Fibroblast of lung (primary cell): ENCODE results near the gene CCDC74A. TPM values are rescaled to one million over a fixed set of nuclear protein-coding genes. Genes with fewer than 3 reads are reported as not detected.
"Not testable (repeated sequence)": the region's sequence is repeated elsewhere in the genome, so short reads cannot be mapped to it uniquely, and the experiment has no call there.

Source experiments
- DNase-seq, 2 donors: peaks; one replicate each; pipeline versions ENCODE4 v3.0.0 to v3.0.0-alpha.2; 2010; ENCODE audit warnings: low read depth in 2 of 2
- H2AFZ ChIP-seq: 2 replicates; pipeline ENCODE4 v1.5.1; 2012; ENCODE audit warnings: low read length, control low read depth, inconsistent platforms
- H3K27ac ChIP-seq: 2 replicates; pipeline ENCODE4 v1.5.1; 2011; ENCODE audit warnings: low read length, control low read depth; ENCODE audit not compliant: insufficient read depth
- H3K27me3 ChIP-seq: 2 replicates; pipeline ENCODE4 v1.5.1; 2011; ENCODE audit warnings: mild to moderate bottlenecking, low read length; ENCODE audit not compliant: control insufficient read depth, insufficient read depth
- H3K36me3 ChIP-seq: 2 replicates; pipeline ENCODE4 v1.5.1; 2011; ENCODE audit warnings: low read length; ENCODE audit not compliant: control insufficient read depth, insufficient read depth
- H3K4me1 ChIP-seq: 2 replicates; pipeline ENCODE4 v1.5.1; 2011; ENCODE audit warnings: low read length; ENCODE audit not compliant: control insufficient read depth, insufficient read depth; ENCODE audit errors: extremely low read depth
- H3K4me2 ChIP-seq: 2 replicates; pipeline ENCODE4 v1.5.1; 2011; ENCODE audit warnings: low read length, control low read depth; ENCODE audit not compliant: insufficient read depth; ENCODE audit errors: extremely low read depth
- H3K4me3 ChIP-seq, 4 experiments: fragments of 200-600 bp in 1 of 4; sonication (generic) in 1 of 4; replicated peaks in 1 of 4; 2 replicates each; pipeline ENCODE4 v1.5.1; 2011 to 2016; ENCODE audit warnings: low read length in 4 of 4, low read depth in 3 of 4, mild to moderate bottlenecking in 3 of 4, control low read depth in 2 of 4, inconsistent platforms in 1 of 4, mixed read lengths in 1 of 4; ENCODE audit not compliant: insufficient read depth in 1 of 4; ENCODE audit errors: control extremely low read depth in 1 of 4
- H3K79me2 ChIP-seq: 2 replicates; pipeline ENCODE4 v1.5.1; 2012; ENCODE audit warnings: mild to moderate bottlenecking, low read length, inconsistent platforms; ENCODE audit not compliant: control insufficient read depth, insufficient read depth
- H3K9ac ChIP-seq: 2 replicates; pipeline ENCODE4 v1.5.1; 2011; ENCODE audit warnings: mild to moderate bottlenecking, low read length, control low read depth; ENCODE audit not compliant: insufficient read depth
- H3K9me3 ChIP-seq: 2 replicates; pipeline ENCODE4 v1.5.1; 2012; ENCODE audit warnings: low read depth, low read length; ENCODE audit not compliant: control insufficient read depth, insufficient read depth
- H4K20me1 ChIP-seq: 2 replicates; pipeline ENCODE4 v1.5.1; 2011; ENCODE audit warnings: low read length; ENCODE audit not compliant: control insufficient read depth, insufficient read depth; ENCODE audit errors: extremely low read depth
- EZH2 ChIP-seq: IDR thresholded peaks from 2 replicates; pipeline ENCODE4 v1.5.1; 2012; ENCODE audit warnings: low read length, control low read depth, mild to moderate bottlenecking; ENCODE audit errors: missing control alignments
- polyA plus RNA-seq, 2 donors: library from polyadenylated mRNA; depleted of rRNA in 1 of 2; stranded (reverse) in 1 of 2; unstranded in 1 of 2; fragments of >200 nt; gene quantifications; 2 replicates each; pipeline ENCODE4 v1.2.1, GENCODE V29; 2011 to 2012; ENCODE audit warnings: missing spikeins in 1 of 2
- total RNA-seq: library from RNA; depleted of rRNA; stranded (reverse); fragments of >200 nt; gene quantifications from 2 replicates; pipeline ENCODE4 v1.2.1, GENCODE V29; 2014
- TF ChIP-seq, protein P1 (sequence below), 2 donors: IDR thresholded peaks in 1 of 2; conservative IDR thresholded peaks in 1 of 2; 1 replicate in 1 of 2; 2 replicates in 1 of 2; pipeline ENCODE4 v1.5.1; 2011 to 2012; ENCODE audit warnings: low read length in 2 of 2, control low read depth in 1 of 2, inconsistent platforms in 1 of 2, low read depth in 1 of 2, mild to moderate bottlenecking in 1 of 2

Gene CCDC74A
- total and polyA plus RNA-seq, 2 donors (not counting 1 experiment from before 2014, with no cell fraction given) = 5.9 to 6.5 TPM

DNA sequence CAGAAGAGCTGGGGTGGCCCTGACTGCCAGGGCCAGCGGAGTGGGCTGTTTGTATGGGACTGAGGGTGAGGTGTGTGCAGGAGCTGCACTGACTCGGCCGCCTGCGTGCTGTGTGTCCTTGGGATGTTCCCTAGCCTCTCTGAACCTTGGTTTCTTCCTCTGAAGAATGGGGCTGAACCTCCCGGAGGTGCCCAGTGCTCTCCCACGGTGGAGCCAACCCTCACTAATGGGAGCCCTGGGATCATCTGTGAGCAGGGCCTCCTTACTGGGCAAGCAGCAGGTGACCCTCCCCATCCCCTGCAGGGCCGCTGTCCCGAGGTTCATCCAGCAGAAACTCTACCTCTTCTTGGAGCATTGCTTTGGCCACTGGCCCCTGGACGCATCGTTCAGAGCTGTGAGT is 11.7 kb upstream of the CCDC74A start:
- Histone ChIP-seq H3K4me2 (no peak overlapping the region), H3K36me3 (peaks cover 6% of the 10 kb centered on the region), H2AFZ (no peak overlapping the region), H3K4me1 (no peaks in the 10 kb centered on the region), H4K20me1 (no peaks in the 10 kb centered on the region), H3K9me3 (no peaks in the 10 kb centered on the region), H3K27me3 (no peaks in the 10 kb centered on the region), H3K79me2 (no peaks in the 10 kb centered on the region), H3K27ac (no peak overlapping the region), H3K9ac (no peak overlapping the region), H3K4me3 (no peak overlapping the region)
- TF ChIP-seq EZH2 = no peak
- TF ChIP-seq, protein P1, sequence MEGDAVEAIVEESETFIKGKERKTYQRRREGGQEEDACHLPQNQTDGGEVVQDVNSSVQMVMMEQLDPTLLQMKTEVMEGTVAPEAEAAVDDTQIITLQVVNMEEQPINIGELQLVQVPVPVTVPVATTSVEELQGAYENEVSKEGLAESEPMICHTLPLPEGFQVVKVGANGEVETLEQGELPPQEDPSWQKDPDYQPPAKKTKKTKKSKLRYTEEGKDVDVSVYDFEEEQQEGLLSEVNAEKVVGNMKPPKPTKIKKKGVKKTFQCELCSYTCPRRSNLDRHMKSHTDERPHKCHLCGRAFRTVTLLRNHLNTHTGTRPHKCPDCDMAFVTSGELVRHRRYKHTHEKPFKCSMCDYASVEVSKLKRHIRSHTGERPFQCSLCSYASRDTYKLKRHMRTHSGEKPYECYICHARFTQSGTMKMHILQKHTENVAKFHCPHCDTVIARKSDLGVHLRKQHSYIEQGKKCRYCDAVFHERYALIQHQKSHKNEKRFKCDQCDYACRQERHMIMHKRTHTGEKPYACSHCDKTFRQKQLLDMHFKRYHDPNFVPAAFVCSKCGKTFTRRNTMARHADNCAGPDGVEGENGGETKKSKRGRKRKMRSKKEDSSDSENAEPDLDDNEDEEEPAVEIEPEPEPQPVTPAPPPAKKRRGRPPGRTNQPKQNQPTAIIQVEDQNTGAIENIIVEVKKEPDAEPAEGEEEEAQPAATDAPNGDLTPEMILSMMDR (conservative IDR thresholded peaks at IDR 0.05 in 1 of 2, IDR thresholded peaks at IDR 0.05 in 1 of 2; ENCODE audit: low read depth in 1 of 2, low read length in 2 of 2) = no peak
- DNase-seq = no peak

DNA sequence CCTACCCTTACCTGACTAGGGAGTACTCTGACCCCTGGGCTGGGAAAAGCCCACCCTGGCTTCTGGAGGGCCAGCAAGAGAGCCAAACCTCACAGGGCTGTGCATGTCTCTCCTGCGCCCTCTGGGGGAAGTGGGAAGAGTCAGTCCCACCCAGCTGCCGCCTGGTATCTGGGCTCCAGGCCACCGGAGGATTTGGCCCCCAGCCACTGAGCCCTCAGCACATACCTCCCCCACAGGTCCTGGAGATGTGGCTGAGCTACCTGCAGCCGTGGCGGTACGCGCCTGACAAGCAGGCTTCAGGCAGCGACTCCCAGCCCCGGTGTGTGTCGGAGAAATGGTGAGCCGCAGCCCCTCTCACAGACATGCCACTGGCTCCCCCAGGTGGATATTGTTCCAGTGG is 11.1 kb upstream of the CCDC74A start:
- TF ChIP-seq, protein P1 (conservative IDR thresholded peaks at IDR 0.05 in 1 of 2, IDR thresholded peaks at IDR 0.05 in 1 of 2; ENCODE audit: low read depth in 1 of 2, low read length in 2 of 2) = peak; percentile 21 to 42
- not testable (repeated sequence) for H3K27me3 ChIP-seq, H4K20me1 ChIP-seq, H3K36me3 ChIP-seq, H3K4me2 ChIP-seq, H3K9me3 ChIP-seq, H3K9ac ChIP-seq, H3K79me2 ChIP-seq, H2AFZ ChIP-seq, H3K27ac ChIP-seq, H3K4me1 ChIP-seq, H3K4me3 ChIP-seq
- peak; percentile 17 to 20 for DNase-seq

DNA sequence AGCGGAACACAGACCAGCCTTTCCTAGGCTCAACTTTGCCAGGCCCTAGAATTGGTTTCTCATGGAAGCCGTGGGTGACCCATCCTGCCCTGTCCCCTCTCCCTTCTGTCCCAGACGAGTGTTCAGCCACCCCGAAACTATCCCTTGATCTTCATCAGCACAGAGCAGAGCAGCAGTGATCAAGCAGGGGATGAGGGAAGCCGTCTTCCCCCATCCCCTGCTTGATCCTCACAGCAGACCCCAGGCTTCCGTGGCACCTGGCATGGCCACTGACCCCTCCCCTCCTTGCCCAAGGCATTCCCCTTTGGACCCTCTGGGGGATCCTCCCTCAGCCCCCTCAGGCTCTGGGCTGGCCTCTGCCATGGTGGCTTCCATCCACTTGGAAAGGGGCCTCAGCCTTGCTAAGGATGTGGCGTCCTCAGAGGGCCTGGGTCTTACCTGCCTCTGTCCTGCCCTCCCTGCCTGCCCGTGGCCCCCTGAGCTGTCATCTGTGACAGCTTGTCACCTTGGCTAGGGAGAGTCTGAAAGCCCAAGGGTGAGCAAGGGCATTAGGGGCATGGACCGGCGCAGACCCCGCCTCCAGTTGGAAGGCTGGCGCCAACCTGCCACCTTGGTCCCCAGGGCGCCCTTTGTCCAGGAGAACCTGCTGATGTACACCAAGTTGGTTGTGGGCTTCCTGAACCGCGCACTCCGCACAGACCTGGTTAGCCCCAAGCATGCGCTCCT is 10.4 kb upstream of the CCDC74A start:
- Histone ChIP-seq H2AFZ (no peak overlapping the region), H3K36me3 (peaks cover 6% of the 10 kb centered on the region), H3K79me2 (no peaks in the 10 kb centered on the region), H3K9ac (no peak overlapping the region), H4K20me1 (no peaks in the 10 kb centered on the region), H3K4me2 (no peak overlapping the region), H3K4me3 (no peak overlapping the region), H3K27ac (no peak overlapping the region), H3K27me3 (no peaks in the 10 kb centered on the region), H3K9me3 (no peaks in the 10 kb centered on the region), H3K4me1 (no peaks in the 10 kb centered on the region)
- DNase-seq = no peak
- TF ChIP-seq EZH2 = no peak
- TF ChIP-seq, protein P1 (conservative IDR thresholded peaks at IDR 0.05 in 1 of 2, IDR thresholded peaks at IDR 0.05 in 1 of 2; ENCODE audit: low read depth in 1 of 2, low read length in 2 of 2) = no peak

DNA sequence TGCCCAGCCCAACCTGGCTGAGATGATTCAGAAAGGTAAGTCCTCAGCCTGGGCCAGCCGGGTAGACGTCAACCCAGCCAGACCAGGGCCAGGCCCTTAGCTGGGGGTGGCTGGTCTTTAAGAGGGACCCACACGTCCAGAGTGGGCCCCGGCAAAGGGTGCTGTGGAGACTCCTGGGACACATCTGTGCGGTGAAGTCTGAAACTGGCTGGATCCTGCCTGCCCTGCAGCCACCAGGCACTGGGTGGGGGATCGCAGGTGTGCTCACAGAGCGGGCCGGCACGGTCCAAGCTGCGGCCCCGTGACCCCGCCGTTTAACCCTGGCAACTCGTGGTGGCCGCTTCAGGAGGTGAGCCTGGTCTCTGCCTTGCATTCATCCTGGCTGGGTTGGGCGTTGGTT is 9.8 kb upstream of the CCDC74A start:
- H2AFZ ChIP-seq, H3K36me3 ChIP-seq, H3K9ac ChIP-seq, H3K4me2 ChIP-seq, H3K79me2 ChIP-seq, H3K4me1 ChIP-seq, H3K27me3 ChIP-seq, H3K9me3 ChIP-seq, H4K20me1 ChIP-seq, DNase-seq, H3K27ac ChIP-seq, H3K4me3 ChIP-seq: not testable (repeated sequence)

DNA sequence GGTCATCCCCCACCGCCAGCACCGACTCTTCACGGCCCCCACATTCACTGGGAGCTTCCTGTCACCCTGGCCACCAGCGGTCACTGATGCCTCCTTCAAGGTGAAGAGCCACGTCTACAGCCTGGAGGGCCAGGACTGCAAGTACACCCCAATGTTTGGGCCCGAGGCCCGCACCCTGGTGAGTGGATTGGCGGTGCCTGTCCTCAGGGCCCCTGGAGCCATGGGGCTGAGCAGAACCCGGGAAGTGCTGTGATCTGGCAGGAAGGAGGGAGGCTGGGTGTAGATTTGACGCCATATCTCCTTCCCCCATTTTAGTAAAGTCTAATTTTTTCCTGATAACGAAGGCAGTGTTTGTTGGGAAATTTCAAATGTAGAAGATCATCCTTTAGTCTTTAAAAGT is 9.2 kb upstream of the CCDC74A start:
- H3K9me3 ChIP-seq, H3K4me2 ChIP-seq, H4K20me1 ChIP-seq, H3K4me3 ChIP-seq, H3K27ac ChIP-seq, H3K27me3 ChIP-seq, H3K4me1 ChIP-seq, H2AFZ ChIP-seq, H3K79me2 ChIP-seq, H3K9ac ChIP-seq, H3K36me3 ChIP-seq, DNase-seq: not testable (repeated sequence)
